IMR-90 (cell line): ENCODE data around the gene RANBP2. TPM values are rescaled to one million over a fixed set of nuclear protein-coding genes. Genes with fewer than 3 reads are reported as not detected.
"Not testable (repeated sequence)": the region's sequence is repeated elsewhere in the genome, so short reads cannot be mapped to it uniquely, and the experiment has no call there.

Experiments
- ATAC-seq: fragments of 200-7000 bp; cut with Tn5 transposase; 2 replicates; pipeline ENCODE4 v1.9.1; 2020; ENCODE audit warnings: low read depth, mild to moderate bottlenecking, moderate library complexity
- BruUV-seq: library from RNA; stranded (reverse); fragments of 400-500 nt; replicated peaks from 2 replicates; lab custom pipeline; 2021; lab: Mats Ljungman, UMichigan
- CTCF ChIA-PET: fragments of 300-600 bp; formaldehyde crosslinking; extraction: SDS; loops from one replicate; lab custom pipeline; 2021; ENCODE audit warnings: antibody characterized with exemption; lab: Yijun Ruan, JAX
- POLR2A ChIA-PET: fragments of 300-600 bp; sonication (Branson Sonifier 250); formaldehyde crosslinking; loops from one replicate; lab custom pipeline; 2022; ENCODE audit warnings: antibody characterized with exemption; ENCODE audit not compliant: unreplicated experiment; lab: Charles Lee
- DNase-seq: peaks from one replicate; pipeline ENCODE4 v3.0.0; 2013
- H2AFZ ChIP-seq: replicated peaks from 2 replicates; pipeline ENCODE3; 2013; ENCODE audit warnings: low read length, mild to moderate bottlenecking; ENCODE audit not compliant: poor library complexity
- H2AK5ac ChIP-seq: 2 replicates; pipeline ENCODE4 v1.6.1; 2013; ENCODE audit warnings: low read depth, low read length, inconsistent platforms
- H2AK9ac ChIP-seq: replicated peaks from 2 replicates; pipeline ENCODE3; 2013; ENCODE audit warnings: mild to moderate bottlenecking, low read depth, low read length, moderate library complexity; ENCODE audit not compliant: poor library complexity
- H2BK120ac ChIP-seq: 2 replicates; pipeline ENCODE4 v1.6.1; 2013; ENCODE audit warnings: low read depth, low read length, inconsistent platforms
- H2BK15ac ChIP-seq: 3 replicates; pipeline ENCODE4 v1.6.1; 2013; ENCODE audit warnings: low read depth, low read length, inconsistent platforms
- H2BK20ac ChIP-seq: 2 replicates; pipeline ENCODE4 v1.6.1; 2013; ENCODE audit warnings: low read depth, mild to moderate bottlenecking, inconsistent platforms, low read length, moderate library complexity
- H2BK5ac ChIP-seq: 2 replicates; pipeline ENCODE4 v1.6.1; 2013; ENCODE audit warnings: mild to moderate bottlenecking, low read depth, low read length, inconsistent platforms; ENCODE audit not compliant: poor library complexity, severe bottlenecking
- H3K14ac ChIP-seq: replicated peaks from 2 replicates; pipeline ENCODE4 v1.6.1; 2013; ENCODE audit warnings: low read depth, low read length, inconsistent platforms
- H3K18ac ChIP-seq: 2 replicates; pipeline ENCODE4 v1.6.1; 2013; ENCODE audit warnings: low read depth, low read length, control low read depth
- H3K23ac ChIP-seq: 2 replicates; pipeline ENCODE4 v1.6.1; 2013; ENCODE audit warnings: low read depth, low read length, inconsistent platforms
- H3K27ac ChIP-seq: 2 replicates; pipeline ENCODE4 v1.5.1; 2013; ENCODE audit warnings: mild to moderate bottlenecking, control low read depth, low read length; ENCODE audit not compliant: insufficient read depth
- H3K27me3 ChIP-seq: 2 replicates; pipeline ENCODE4 v1.6.1; 2013; ENCODE audit warnings: low read length; ENCODE audit not compliant: control insufficient read depth, insufficient read depth
- H3K36me3 ChIP-seq: 2 replicates; pipeline ENCODE4 v1.6.1; 2013; ENCODE audit warnings: low read length, mixed read lengths; ENCODE audit not compliant: control insufficient read depth, insufficient read depth
- H3K4ac ChIP-seq: 2 replicates; pipeline ENCODE4 v1.6.1; 2013; ENCODE audit warnings: low read depth, low read length, inconsistent platforms
- H3K4me1 ChIP-seq: 2 replicates; pipeline ENCODE4 v1.6.1; 2013; ENCODE audit warnings: low read length, mixed read lengths; ENCODE audit not compliant: control insufficient read depth, insufficient read depth
- H3K4me2 ChIP-seq: 2 replicates; pipeline ENCODE4 v1.6.1; 2013; ENCODE audit warnings: low read depth, mild to moderate bottlenecking, control low read depth, low read length, moderate library complexity
- H3K4me3 ChIP-seq: 2 replicates; pipeline ENCODE4 v1.5.1; 2013; ENCODE audit warnings: low read depth, mild to moderate bottlenecking, control low read depth, low read length, moderate library complexity; ENCODE audit not compliant: insufficient read depth
- H3K56ac ChIP-seq: 2 replicates; pipeline ENCODE4 v1.6.1; 2013; ENCODE audit warnings: low read length, inconsistent platforms; ENCODE audit not compliant: insufficient read depth; ENCODE audit errors: extremely low read depth
- H3K79me1 ChIP-seq, 2 experiments: 2 replicates each; pipeline ENCODE4 v1.6.1; 2013; ENCODE audit warnings: low read length in 2 of 2, inconsistent platforms in 1 of 2, low read depth in 1 of 2
- H3K9ac ChIP-seq: 2 replicates; pipeline ENCODE4 v1.6.1; 2013; ENCODE audit warnings: low read depth, low read length, control low read depth
- H3K9me1 ChIP-seq: 2 replicates; pipeline ENCODE4 v1.6.1; 2013; ENCODE audit warnings: low read length, inconsistent platforms; ENCODE audit not compliant: insufficient read depth
- H3K9me3 ChIP-seq: 2 replicates; pipeline ENCODE4 v1.6.1; 2013; ENCODE audit warnings: low read length; ENCODE audit not compliant: control insufficient read depth, insufficient read depth
- H4K20me1 ChIP-seq: 2 replicates; pipeline ENCODE4 v1.6.1; 2013; ENCODE audit warnings: low read length, inconsistent platforms; ENCODE audit not compliant: insufficient read depth
- H4K5ac ChIP-seq: 2 replicates; pipeline ENCODE4 v1.6.1; 2013; ENCODE audit warnings: mild to moderate bottlenecking, low read depth, low read length, control low read depth
- H4K8ac ChIP-seq, 2 experiments: 2 replicates each; pipeline ENCODE4 v1.6.1; 2013; ENCODE audit warnings: low read depth in 2 of 2, low read length in 2 of 2, control low read depth in 1 of 2, inconsistent platforms in 1 of 2
- H4K91ac ChIP-seq: 2 replicates; pipeline ENCODE4 v1.6.1; 2013; ENCODE audit warnings: low read depth, low read length, inconsistent platforms; ENCODE audit not compliant: insufficient read depth
- WGBS, 2 experiments: methylation state at CpG; one replicate each; pipeline versions ENCODE4 v1.1.5 to v1.1.7; 2013; ENCODE audit warnings: missing lambda C conversion rate in 2 of 2; ENCODE audit not compliant: insufficient read length in 1 of 2; ENCODE audit errors: extremely low coverage in 2 of 2; 5-methylcytosine and 5-hydroxymethylcytosine counted together
- dilution Hi-C: fragments of 300-500 bp; cut with HindIII; formaldehyde crosslinking; loops from one replicate; pipeline ENCODE4 v1.14.3; 2018; ENCODE audit warnings: low sequenced_read_pairs; ENCODE audit not compliant: unreplicated experiment
- in situ Hi-C: fragments of 300-500 bp; cut with MboI; formaldehyde crosslinking; loops from 3 replicates; pipeline ENCODE4 v1.14.3; 2019; ENCODE audit warnings: low sequenced_read_pairs, inconsistent platforms, mixed read lengths
- intact Hi-C: fragments of 100-400 bp; cut with micrococcal nuclease; formaldehyde crosslinking; loops from 2 replicates; pipeline ENCODE4 v1.10.0; 2022
- polyA plus RNA-seq, 3 experiments: library from polyadenylated mRNA; depleted of rRNA; stranded (reverse); fragments of >200 nt; gene quantifications; 2 replicates each; pipeline ENCODE4 v1.2.3, GENCODE V29; 2012; ENCODE audit warnings: low replicate concordance in 1 of 3
- total RNA-seq: library from RNA; depleted of rRNA; stranded (reverse); fragments of >200 nt; gene quantifications from 2 replicates; pipeline ENCODE4 v1.2.3, GENCODE V29; 2012

The RANBP2 gene
- total and polyA plus RNA-seq, 2 of the 4 experiments (the other 2 are of a cell fraction) = 9.8 to 64.9 TPM

GRCh38 chr2:108690001-108690400 is 29.3 kb upstream of the RANBP2 start:
- DNase-seq, H3K27ac ChIP-seq, H4K5ac ChIP-seq, H3K27me3 ChIP-seq, H3K9me3 ChIP-seq, H2BK15ac ChIP-seq, H4K91ac ChIP-seq, H2AK5ac ChIP-seq, H3K18ac ChIP-seq, H3K9me1 ChIP-seq, H3K9ac ChIP-seq, H2BK120ac ChIP-seq, H2BK20ac ChIP-seq, POLR2A ChIA-PET, H3K56ac ChIP-seq, dilution Hi-C loops, intact Hi-C loops, H2AFZ ChIP-seq, CTCF ChIA-PET, H3K4me3 ChIP-seq, H3K4ac ChIP-seq, BruUV-seq, H4K8ac ChIP-seq, in situ Hi-C loops, H3K14ac ChIP-seq, H3K4me1 ChIP-seq, H3K79me1 ChIP-seq, H4K20me1 ChIP-seq, H3K36me3 ChIP-seq, H2AK9ac ChIP-seq, H2BK5ac ChIP-seq, H3K4me2 ChIP-seq, H3K23ac ChIP-seq: not testable (repeated sequence)
- peak; percentile 74 for ATAC-seq
- WGBS, 2 experiments = no CpG with 5 or more reads among the region's 1 CpG
